IMR-90 (cell line): ENCODE results near the gene RPGRIP1L.

Experiments
- BHLHE40 ChIP-seq: fragments of 150-350 bp; IDR thresholded peaks from 2 replicates; pipeline ENCODE4 v1.6.1; 2016; ENCODE audit warnings: mild to moderate bottlenecking, low read depth, low read length
- CEBPB ChIP-seq: IDR thresholded peaks from 2 replicates; pipeline ENCODE4 v1.6.1; 2012; ENCODE audit warnings: low read depth, low read length, improper control_type of control experiment
- CHD1 ChIP-seq: IDR thresholded peaks from 2 replicates; pipeline ENCODE4 v1.6.1; 2012; ENCODE audit warnings: low read depth, low read length, improper control_type of control experiment
- CTCF ChIP-seq: conservative IDR thresholded peaks from 2 replicates; pipeline ENCODE4 v1.5.1; 2012; ENCODE audit warnings: mild to moderate bottlenecking, low read depth, low read length, improper control_type of control experiment
- MAFK ChIP-seq: IDR thresholded peaks from 2 replicates; pipeline ENCODE4 v1.6.1; 2012; ENCODE audit warnings: low read depth, low read length, improper control_type of control experiment
- MXI1 ChIP-seq: IDR thresholded peaks from 2 replicates; pipeline ENCODE4 v1.6.1; 2012; ENCODE audit warnings: low read depth, mild to moderate bottlenecking, low read length, moderate library complexity, borderline replicate concordance
- NFE2L2 ChIP-seq: fragments of 150-350 bp; IDR thresholded peaks from 2 replicates; pipeline ENCODE4 v1.6.1; 2016; ENCODE audit warnings: low read depth, mild to moderate bottlenecking, low read length
- POLR2A ChIP-seq: IDR thresholded peaks from 2 replicates; pipeline ENCODE4 v1.6.1; 2012; ENCODE audit warnings: mild to moderate bottlenecking, low read depth, low read length
- RAD21 ChIP-seq: IDR thresholded peaks from 2 replicates; pipeline ENCODE4 v1.6.1; 2012; ENCODE audit warnings: low read length, improper control_type of control experiment
- RCOR1 ChIP-seq: IDR thresholded peaks from 2 replicates; pipeline ENCODE4 v1.6.1; 2012; ENCODE audit warnings: mild to moderate bottlenecking, low read length, improper control_type of control experiment; ENCODE audit not compliant: insufficient replicate concordance
- RFX5 ChIP-seq: IDR thresholded peaks from 2 replicates; pipeline ENCODE4 v1.8.0; 2012; ENCODE audit warnings: low read depth, mild to moderate bottlenecking, low read length, moderate library complexity
- SMC3 ChIP-seq: fragments of 150-350 bp; IDR thresholded peaks from 2 replicates; pipeline ENCODE4 v1.6.1; 2016; ENCODE audit warnings: low read depth, mild to moderate bottlenecking, antibody characterized with exemption, low read length, moderate library complexity
- USF2 ChIP-seq: fragments of 150-350 bp; IDR thresholded peaks from 2 replicates; pipeline ENCODE4 v1.6.1; 2017; ENCODE audit warnings: mild to moderate bottlenecking, antibody characterized with exemption, low read length, low read depth

DNA sequence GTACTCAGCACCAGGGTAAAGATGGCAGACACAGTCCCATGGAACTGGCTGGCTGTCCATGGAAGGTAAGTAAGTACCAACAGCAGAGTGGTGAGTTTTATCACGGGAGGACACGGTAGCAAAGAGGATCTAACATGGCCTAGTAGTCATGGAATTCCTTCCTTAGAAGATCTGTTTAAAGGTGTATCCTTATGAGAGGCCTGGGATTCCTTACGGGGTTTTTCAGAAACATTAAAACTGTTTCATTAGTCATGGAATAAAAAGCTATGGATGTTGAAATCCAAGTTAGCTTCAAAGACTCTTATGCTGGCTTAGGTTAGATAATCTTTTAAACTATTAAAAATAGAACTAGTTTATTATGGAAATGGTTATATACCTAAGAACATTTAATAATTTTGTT, 7.7 kb upstream of the RPGRIP1L start:
- TF ChIP-seq POLR2A (no peak), CTCF (no peak), SMC3 (no peak), CEBPB (no peak), MXI1 (no peak), USF2 (no peak), RCOR1 (no peak), RAD21 (no peak), RFX5 (no peak), MAFK (no peak), NFE2L2 (no peak), BHLHE40 (no peak), CHD1 (no peak)
